ENCODE data around the gene SLC2A14.
"Not testable (repeated sequence)": the region's sequence is repeated elsewhere in the genome, so short reads cannot be mapped to it uniquely, and the experiment has no call there.

SLC2A14 gene

DNA sequence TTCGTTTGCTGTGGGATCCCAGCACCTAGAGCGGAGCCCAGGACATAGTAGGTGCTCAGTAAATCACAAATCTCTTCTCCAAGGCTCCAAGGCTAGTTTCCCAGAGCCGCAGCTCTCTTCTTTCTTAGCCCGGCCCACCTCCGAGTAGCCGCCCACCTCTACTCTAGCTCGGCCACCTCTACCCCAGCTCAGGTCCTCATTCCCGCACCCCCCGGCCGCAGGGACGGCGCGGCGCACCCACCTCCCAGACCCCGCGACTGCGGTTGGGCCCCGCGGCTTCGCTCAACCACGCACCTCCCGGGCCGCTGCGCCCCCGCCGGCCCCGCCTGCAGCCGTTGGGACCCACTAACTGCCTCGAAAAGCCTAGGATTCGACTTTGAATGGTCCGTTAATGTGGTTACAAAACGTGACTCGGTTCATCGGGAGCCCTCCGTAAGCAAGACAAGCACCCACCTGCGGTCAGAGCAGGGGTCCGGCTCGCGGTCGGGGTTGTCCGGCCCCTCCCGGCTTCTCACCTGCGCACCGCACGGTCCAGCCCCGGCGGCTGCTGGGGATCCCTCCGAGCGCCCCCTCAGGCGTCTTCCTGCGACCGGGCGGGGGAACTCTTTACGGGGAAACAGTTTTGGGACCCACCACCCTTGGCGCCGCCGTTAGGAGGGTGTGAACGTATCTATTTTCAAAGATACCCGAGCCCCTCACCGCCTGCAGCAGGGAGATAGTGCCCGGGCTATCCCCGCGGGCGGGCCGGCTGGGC, at the start of gene SLC2A14:
SLC2A14 (minus strand) TSS at position 350 of the 754 bp plus-strand sequence. CDS start 3,035 bp downstream, outside the sequence.
- DNase-seq (ENCODE audit: low read depth): no peak

DNA sequence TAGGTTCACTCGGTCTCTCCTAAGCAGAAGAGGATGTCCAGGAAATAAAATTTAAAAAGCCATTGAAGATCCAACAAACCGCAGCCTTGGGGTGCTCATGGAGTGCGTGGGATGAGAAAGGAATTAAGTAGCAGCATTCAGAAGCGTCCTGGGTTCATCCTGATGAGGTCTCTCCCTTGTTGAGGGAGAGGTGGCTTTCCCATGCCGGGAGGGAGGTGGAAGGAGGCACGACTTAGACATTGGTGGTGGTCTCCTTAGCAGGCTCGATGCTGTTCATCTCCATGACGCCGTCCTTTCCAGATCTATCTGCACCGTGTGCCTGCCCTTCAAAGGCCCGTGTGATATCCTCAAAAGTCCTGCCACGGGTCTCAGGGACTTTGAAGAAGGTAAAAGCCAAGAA, 48.5 kb upstream of the SLC2A14 start:
- DNase-seq (ENCODE audit: low read depth): not testable (repeated sequence)

DNA sequence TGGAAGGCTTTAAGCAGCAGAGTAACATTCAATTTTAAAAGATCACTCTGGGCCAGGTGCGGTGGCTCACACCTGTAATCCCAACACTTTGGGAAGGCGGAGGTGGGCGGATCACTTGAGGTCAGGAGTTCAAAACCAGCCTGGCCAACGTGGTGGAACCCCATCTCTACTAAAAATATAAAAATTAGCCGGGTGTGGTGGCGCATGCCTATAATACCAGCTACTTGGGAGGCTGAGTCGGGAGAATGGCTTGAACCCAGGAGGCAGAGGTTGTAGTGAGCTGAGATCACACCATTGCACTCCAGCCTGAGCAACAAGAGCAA, 45.5 kb upstream of the SLC2A14 start:
- not testable (repeated sequence) for DNase-seq (ENCODE audit: low read depth)

DNA sequence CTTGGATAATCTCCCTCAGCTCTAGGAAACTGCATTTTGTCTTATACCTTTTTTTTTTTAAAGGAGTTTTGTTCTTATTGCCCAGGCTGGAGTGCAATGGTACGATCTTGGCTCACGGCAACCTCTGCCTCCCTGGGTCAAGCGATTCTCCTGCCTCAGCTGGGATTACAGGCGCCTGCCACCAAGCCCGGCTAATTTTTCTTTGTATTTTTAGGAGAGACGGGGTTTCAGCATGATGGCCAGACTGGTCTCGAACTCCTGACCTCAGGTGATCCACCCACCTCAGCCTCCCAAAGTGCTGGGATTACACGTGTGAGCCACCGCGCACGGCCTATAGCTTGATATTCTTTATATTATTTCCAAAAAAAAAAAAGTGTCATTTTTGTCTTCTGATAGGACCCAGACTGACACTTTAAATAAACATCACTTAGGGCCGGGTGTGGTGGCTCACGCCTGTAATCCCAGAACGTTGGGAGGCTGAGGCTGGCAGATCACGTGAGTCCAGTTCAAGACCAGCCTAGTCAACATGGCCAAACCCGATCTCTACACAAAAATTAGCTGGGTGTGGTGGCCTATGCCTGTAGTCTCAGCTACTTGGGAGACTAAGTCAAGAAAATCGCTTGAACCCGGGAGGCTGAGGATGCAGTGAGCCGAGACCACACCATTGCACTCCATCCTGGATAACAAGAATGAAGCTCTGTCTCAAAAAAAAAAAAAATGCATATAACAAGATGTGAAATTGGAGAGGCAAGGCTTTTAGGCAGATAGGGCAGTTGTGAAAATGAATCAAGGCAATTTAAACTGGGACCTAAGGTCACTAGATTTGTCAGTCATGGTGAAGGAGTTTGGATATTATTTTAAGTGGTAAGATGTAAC, 44.9 kb upstream of the SLC2A14 start:
- DNase-seq (ENCODE audit: low read depth): no peak

DNA sequence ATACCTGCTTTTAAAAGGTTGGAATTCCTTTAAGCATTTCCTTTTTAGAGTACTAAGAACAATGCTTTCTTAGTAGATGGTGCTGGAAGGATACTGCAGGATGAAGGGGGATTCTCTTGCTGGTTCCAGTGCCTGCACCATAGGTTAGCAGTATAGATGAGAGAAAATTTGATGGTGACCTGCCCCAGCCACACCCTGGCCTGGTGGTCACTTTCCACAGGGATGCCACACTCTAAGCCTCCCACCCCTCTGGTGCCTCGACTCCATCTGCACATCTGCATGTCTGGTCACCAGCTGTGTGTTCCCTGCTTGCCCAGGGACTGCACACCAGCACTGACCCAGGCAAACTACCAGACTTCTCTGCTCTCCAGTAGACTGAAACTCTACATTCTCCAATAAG, 44.2 kb upstream of the SLC2A14 start:
- no peak for DNase-seq (ENCODE audit: low read depth)

DNA sequence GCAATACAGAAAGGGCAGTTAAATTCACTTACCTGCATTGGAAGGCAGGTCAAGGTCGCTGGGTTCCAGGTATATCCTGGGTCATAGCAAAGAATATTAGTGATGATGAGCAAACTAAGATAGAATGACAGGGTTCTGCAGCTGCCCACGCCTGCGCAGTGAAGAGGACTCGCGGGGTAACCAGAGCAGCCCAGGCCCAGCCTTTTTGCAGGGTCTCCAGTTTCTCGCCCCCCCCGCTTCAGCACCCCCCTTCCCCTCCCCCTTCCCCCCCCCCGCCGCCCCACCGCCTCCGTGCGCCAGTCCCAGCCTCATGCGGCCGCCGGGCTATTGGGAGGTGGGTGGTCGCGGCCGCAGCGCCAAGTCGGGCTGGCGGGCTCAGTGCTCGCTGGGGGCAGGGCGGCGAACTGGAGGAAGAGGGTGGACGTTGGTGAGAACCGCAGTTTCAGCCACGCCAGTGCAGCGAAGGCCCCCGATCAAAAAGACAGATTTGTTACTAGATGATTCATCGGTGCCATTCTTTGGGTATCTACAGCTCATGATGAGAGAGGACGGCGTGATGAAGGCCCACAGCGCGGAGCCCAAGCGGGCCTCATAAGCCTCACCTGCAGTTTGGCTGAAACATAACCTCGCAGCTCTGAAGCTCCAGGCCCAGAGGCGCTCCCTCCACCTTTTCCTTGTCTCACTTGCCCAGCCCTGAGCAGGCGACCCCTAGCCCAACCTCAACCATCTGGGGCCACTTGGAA, 43.1 kb upstream of the SLC2A14 start:
- DNase-seq (ENCODE audit: low read depth): no peak

DNA sequence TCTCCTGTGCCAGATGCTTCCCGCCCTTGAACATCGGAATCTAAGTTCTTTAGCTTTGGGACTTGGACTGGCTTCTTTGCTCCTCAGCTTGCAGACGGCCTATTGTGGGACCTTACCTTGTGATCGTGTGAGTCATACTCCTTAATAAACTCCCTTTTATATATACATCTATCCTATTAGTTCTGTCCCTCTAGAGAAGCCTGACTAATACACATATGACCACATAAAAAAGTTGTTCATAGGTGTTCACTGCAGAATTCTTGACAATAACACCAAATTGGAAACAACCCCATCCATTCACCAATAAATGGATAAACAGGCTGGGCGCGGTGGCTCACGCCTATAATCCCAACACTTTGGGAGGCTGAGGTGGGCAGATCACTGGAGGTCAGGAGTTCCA, 37.4 kb upstream of the SLC2A14 start:
- not testable (repeated sequence) for DNase-seq (ENCODE audit: low read depth)

DNA sequence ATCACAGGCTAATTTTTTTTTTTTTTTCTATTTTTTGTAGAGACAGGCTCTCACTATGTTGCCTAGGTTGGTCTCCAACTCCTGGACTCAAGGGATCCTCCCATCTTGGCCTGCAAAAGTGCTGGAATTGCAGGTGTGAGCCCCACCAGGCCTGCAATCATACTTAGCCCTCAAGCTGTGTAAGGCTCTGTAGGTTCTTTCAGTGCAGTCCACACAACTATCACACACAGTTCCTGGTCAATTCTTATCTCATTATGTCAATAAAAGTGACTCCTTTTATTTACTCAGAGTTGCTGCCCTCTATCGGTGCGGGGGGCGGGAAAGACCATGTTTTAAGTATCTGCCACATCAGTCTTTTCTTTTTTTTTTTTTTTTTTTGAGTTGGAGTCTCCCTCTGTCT, 34.3 kb upstream of the SLC2A14 start:
- DNase-seq (ENCODE audit: low read depth): no peak

DNA sequence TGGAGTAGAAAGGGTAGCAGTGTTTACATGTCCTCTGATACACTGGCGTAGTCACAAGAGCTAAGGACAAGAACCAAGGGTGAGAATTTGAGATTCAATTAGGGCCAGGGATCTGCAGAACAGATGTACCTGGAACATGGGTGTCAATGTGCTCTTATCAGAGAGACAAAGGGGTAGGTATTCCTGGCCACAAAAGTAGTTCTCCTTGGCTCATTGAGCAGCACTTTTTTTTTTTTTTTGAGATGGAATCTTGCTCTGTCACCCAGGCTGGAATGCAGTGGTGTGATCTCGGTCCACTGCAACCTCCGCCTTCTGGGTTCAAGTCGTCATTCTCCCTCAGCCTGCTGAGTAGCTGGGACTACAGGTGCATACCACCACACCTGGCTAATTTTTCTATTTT, 33.6 kb upstream of the SLC2A14 start:
- DNase-seq (ENCODE audit: low read depth): not testable (repeated sequence)

DNA sequence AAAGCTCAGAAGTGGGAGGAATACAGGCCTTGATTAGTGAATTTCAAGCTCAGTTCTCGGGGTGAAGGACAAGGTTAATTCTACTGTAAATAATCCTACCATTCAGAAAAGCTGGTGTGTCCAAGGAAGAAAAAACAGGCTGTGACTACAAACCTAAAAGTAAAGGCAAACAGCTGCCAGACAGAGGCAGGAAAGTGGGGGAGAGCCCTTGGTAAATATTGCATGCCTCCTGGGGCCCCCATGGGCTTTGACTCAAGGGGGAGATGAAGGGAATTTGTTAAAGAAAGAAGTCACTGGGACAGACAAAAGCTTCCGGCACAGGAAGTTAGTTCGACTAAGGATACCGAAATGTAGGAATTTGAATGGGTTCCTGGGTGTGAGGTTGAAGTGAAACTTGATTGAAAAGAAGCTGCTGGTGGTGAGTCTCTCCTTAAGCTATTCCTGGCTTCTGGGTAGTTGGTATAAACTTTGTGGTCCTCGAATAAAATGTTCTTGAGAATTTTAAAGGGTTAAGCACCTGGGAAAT, 32.9 kb upstream of the SLC2A14 start:
- DNase-seq (ENCODE audit: low read depth): not testable (repeated sequence)

DNA sequence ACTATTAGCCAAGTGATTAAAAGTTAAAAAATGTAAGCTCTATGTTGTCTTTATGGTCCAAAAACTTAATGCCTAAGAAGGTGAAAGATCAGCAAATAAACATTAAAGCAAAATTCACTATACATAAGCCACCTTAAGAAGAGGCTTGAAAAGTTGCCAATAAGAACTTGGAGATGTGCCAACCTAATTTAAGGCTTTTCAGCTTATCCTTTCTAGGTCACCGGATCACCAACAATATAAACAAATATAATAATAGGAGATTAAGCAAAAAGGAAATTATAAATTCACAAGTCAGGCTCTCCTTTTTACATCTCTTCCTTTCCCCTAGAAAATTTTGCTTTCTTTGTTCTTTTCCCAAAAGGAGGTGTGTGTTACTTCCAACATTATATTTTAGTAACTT, 32.4 kb upstream of the SLC2A14 start:
- DNase-seq (ENCODE audit: low read depth): no peak

DNA sequence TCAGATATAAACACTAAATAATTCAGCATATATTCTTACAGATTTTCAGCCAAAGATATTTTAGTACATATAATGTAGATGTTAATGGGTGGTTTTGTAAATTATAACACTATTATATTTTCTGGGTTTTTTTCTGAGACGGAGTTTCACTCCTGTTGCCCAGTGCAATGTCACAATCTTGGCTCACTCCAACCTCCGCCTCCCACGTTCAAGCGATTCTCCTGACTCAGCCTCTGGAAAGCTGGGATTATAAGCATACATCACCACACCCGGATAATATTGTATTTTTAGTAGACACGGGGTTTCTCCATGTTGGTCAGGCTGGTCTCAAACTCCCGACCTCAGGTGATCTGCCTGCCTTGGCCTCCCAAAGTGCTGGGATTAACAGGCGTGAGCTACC, 29.7 kb upstream of the SLC2A14 start:
- not testable (repeated sequence) for DNase-seq (ENCODE audit: low read depth)

DNA sequence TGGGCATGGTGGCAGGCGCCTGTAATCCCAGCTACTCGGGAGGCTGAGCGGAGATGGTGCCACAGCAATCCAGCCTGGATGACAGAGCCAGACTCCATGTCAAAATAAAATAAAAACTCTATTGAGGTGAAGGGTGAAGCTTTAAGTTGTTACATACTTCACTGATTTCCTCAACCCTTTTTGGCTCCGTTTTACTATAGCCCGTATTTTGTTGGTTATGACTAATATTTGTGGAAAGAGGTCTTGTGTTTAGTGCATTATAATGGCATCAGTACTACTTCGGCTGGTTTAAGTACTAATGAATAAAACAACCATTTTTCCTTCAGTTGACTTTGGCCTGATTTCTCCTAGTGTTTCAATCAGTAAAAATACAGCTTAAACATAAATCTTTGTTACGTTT, 27.0 kb upstream of the SLC2A14 start:
- DNase-seq (ENCODE audit: low read depth): peak; percentile 11

DNA sequence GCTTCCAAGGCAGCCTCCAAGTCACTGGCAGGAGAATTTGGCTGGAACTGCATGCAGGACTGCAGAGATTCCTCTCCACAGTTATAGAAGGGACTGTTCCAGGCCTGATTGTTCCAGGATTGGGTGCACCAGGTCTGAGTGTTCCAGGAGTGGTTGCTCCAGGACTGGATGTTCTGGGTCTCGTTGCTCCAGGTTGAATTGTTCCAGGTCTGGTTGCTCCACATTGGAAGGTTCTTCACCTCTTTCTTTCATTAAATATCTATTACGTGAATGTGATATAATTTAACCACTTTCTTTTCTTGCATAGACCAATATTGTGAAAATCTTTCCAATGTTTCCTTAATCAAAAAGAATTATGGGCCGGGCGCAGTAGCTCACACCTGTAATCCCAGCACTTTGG, 24.0 kb upstream of the SLC2A14 start:
- not testable (repeated sequence) for DNase-seq (ENCODE audit: low read depth)

DNA sequence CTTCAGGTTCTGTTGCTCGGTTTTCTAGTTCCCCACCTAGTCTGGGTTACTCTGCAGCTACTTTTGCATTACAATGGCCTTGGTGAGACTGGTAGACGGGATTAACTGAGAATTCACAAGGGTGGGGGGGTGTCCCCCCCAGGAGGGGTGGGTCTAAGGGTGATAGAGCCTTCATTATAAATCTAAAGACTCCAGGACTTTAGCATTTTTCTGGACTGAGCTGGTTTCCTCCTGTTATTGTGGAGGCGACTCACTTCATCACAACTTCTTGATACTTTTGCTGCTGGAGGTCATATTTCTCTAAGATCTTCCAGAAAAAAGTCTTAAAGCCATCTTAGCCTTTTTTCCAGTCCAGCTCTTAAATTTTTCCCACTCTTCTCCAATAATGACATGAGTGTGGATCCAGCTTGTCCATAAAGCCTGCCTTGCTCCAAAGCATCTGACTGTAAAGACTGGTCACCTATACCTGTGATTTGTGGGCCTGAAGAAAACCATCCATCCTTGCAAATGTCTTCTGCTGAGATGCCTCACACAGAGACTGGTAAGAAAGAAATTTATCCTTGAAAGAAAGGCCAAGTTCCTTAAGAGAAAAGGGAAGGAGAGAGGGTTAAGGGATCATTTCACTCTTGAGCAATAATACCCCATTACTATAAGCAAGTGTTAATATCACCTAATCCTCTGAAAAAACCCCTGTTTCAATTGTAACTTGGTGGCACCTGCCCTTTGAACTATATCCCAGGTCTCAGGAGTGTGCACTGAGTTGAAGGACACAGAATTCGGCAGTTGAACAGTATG, 19.7 kb upstream of the SLC2A14 start:
- no peak for DNase-seq (ENCODE audit: low read depth)

DNA sequence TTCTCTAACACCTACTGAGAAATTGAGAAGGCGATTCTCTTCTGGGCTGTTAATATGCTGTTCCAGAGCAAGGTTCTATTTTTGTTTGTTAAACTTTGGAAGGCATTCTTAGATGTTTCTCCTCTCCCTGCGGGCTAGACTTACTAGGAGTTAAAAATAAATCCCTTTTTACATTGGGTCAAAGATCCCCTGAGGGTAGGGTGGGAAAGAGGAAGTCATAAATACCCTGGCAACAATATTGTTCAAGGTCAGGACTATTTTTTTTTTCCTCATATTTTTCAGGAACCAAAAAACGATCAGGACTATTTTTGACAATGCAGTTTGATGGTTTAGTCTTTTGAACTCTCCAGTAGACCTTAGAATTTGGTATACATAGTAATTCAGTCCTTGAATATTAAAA, 12.0 kb upstream of the SLC2A14 start:
- no peak for DNase-seq (ENCODE audit: low read depth)

DNA sequence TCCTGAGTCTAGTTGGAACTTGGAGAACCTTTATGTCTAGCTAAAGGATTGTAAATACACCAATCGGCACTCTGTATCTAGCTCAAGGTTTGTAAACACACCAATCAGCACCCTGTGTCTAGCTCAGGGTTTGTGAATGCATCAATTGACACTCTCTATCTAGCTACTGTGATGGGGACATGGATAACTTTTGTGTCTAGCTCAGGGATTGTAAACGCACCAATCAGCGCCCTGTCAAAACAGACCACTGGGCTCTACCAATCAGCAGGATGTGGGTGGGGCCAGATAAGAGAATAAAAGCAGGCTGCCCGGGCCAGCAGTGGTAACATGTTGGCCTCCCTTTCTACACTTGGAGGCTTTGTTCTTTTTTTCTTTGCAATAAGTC, 9.0 kb upstream of the SLC2A14 start:
- DNase-seq (ENCODE audit: low read depth): not testable (repeated sequence)

DNA sequence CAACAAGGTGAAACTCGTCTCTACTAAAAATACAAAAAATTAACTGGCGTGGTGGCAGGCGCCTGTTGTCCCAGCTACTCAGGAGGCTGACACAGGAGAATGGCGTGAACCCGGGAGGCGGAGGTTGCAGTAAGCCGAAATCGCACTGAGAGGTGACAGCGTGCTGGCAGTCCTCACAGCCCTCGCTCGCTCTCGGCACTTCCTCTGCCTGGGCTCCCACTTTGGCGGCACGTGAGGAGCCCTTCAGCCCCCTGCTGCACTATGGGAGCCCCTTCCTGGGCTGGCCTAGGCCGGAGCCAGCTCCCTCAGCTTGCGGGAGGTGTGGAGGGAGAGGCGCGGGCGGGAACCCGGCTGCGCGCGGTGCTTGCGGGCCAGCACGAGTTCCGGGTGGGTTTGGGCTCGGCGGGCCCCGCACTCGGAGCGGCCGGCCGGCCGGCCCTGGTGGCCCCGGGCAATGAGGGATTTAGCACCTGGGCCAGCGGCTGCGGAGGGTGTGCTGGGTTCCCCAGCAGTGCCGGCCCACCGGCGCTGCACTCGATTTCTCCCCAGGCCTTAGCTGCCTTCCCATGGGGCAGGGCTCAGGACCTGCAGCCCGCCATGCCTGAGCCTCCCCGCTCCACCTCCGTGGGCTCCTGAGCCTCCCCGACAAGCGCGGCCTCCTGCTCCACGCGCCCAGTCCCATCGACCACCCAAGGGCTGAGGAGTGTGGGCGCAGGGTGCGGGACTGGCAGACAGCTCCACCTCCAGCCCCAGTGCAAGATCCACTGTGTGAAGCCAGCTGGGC, 8.4 kb upstream of the SLC2A14 start:
- DNase-seq (ENCODE audit: low read depth): not testable (repeated sequence)

DNA sequence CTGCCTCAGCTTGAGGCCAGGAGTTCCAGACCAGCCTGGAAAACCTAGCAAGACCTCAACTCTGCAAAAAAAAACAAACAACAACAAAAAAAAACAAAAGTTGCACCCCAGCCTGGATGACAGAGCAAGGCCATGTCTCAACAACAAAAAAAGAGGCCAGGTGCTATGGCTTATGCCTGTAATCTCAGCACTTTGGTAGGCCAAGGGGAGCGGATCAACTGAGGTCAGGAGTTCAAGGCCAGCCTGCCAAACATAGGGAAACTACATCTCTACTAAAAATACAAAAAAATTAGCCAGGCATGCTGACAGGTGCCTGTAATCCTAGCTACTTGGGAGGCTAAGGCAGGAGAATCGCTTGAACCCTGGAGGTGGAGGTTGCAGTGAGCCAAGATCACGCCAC, 6.5 kb upstream of the SLC2A14 start:
- no peak for DNase-seq (ENCODE audit: low read depth)

DNA sequence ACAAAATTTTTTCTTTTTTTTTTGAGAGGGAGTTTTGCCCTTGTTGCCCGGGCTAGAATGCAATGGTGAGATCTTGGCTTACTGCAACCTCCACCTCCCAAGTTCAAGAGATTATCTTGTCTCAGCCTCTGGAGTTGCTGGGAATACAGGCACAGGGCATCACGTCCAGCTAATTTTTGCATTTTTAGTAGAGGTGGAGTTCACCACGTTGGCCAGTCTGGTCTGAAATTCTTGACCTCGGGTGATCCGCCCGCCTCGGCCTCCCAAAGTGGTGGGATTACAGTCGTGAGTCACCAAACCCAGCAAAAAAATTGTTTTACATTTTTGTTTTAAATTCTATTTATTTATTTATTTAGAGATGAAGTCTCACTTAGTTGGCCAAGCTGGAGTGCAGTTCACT, 4.7 kb upstream of the SLC2A14 start:
- no peak for DNase-seq (ENCODE audit: low read depth)

DNA sequence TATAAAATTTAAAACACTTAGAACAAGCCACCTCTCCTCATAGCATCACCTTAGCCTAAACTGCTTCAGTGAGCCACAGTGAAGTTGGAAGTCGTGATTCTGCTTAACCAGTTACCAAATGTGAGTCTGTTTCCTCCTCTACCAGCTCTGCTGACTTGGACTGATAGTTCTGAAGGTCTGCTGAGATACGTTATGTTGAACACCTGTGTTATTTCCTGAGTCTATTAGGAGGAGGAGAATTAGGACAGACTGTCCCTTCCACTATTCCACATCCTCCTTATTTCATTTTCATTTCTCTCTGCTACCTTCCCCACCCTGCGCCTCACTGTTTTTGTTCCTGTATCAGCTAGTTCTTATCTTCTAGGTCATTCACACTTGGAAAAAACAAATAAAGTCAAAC, 2.4 kb downstream of the SLC2A14 start:
- DNase-seq (ENCODE audit: low read depth): no peak
